ENCODE results near the gene CD80.

CD80 gene

DNA sequence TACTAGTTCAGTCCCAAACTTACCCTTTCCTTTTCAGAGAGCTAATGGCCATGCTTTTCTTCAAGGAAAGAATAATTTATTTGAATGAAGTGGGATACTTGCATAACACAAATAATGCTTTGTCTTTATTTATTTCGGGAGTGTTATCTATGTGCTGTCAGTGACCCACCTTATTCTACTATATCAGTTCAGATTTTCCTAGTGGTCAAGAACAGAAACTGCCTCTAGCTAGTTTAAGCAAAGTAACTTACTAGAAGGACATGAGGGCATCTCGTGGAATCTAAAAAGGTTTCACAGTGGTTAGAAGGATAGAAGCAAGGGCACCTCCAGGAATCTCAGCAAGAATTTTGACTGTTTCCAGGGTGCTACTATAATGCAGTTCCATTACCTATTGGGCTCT lies 64.8 kb downstream of the CD80 start:
- no peak for DNase-seq

- DNase-seq: no peak
These were observed 66.6 kb downstream of the CD80 start for GRCh38 chr3:119492810-119493209.

GRCh38 chr3:119492128-119492527 lies 67.3 kb downstream of the CD80 start:
- DNase-seq: no peak

DNA sequence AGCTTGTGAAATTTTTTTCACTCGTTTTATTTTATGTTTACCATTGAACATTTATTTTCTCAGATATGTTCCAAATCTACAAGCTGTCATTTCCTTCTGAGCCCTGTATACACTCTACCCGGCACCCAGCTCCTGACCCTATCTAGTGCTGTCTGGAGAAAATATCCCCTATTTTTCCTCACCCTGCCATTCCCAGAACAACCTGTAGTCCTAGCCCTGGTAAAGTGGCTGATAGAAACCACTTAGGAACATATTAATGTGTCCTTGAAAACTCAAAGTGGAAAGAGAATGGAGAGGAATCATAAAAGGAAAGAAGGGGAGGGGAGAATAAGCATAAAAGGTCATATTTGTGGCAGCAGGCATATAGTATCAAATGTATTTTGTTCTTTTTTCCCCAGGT lies 69.3 kb downstream of the CD80 start:
- no peak for DNase-seq

- no peak for DNase-seq
These were observed 73.9 kb downstream of the CD80 start for GRCh38 chr3:119485563-119485962.

GRCh38 chr3:119483101-119483500 lies 76.3 kb downstream of the CD80 start:
- DNase-seq: no peak

- peak; percentile 2 for DNase-seq
These were observed 78.3 kb downstream of the CD80 start for GRCh38 chr3:119481079-119481478.

Data from fibroblast of skin of scalp (primary cell).